ENCODE data around the gene GJC2.

DNA sequence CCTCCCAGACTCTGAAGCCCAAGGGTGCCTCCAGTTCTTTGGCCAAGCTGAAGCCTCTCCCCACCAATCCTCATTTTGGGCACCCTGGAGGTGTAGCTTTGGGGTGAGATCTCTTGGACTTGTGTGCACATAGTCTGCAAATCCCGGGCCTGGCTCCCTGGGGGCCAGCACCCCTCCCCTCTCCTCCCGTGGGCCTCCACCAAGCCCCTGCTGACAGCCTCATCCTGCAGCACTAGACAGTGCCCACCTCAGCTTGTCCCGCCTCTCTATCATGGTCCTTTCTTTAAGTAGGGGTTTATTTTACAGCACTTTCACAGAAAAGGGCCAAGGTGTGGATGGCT, 3.2 kb downstream of the GJC2 start:
- TF ChIP-seq, protein P1, sequence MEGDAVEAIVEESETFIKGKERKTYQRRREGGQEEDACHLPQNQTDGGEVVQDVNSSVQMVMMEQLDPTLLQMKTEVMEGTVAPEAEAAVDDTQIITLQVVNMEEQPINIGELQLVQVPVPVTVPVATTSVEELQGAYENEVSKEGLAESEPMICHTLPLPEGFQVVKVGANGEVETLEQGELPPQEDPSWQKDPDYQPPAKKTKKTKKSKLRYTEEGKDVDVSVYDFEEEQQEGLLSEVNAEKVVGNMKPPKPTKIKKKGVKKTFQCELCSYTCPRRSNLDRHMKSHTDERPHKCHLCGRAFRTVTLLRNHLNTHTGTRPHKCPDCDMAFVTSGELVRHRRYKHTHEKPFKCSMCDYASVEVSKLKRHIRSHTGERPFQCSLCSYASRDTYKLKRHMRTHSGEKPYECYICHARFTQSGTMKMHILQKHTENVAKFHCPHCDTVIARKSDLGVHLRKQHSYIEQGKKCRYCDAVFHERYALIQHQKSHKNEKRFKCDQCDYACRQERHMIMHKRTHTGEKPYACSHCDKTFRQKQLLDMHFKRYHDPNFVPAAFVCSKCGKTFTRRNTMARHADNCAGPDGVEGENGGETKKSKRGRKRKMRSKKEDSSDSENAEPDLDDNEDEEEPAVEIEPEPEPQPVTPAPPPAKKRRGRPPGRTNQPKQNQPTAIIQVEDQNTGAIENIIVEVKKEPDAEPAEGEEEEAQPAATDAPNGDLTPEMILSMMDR (IDR thresholded peaks at IDR 0.05; ENCODE audit: low read depth, low read length, missing input control) = no peak
- TF ChIP-seq JUND (IDR thresholded peaks at IDR 0.05) (no peak), YY1 (IDR thresholded peaks at IDR 0.05) (no peak)
- TF ChIP-seq, protein P2, sequence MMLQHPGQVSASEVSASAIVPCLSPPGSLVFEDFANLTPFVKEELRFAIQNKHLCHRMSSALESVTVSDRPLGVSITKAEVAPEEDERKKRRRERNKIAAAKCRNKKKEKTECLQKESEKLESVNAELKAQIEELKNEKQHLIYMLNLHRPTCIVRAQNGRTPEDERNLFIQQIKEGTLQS (IDR thresholded peaks at IDR 0.05) = no peak
